ENCODE data around the gene NR2F2.

NR2F2 gene

DNA sequence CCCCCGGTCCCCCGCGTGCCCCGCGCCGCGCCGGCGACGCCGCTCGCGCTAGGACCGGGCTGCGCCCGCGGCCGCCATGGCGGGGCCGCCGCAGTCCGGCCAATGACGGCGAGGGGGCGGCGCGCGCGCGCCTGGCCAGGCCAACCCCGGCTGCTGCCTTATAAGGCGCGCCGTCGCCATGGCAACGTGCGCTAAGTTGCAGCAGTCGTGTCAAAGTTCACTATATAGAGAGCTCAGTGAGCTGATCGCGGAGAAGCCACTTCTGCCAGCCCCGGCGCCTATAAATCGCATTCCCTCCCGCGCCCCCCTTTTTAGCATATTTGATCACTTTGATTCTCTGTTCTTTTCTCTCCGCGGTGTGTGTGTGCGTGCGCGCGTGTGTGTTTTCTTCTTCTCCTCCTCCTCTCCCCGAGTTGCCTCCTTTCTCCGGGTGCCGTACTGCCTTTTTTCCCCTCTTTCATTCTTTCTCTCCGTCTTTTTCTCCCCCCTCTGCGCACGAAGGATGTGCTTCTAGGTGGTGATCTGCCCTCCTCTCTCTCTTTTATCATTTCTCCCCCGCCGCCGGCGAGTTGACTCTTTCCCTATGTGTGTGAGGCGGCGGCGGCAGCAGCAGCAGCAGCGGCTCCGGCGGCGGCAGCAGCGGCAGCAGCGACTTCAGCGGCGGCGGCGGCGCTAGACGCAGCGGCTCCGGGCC, at the start of gene NR2F2:
Gene NR2F2, plus strand, starts transcription at position 251 of the 694 bp plus-strand sequence. CDS start 1,406 bp downstream, outside the sequence.
- Histone ChIP-seq H3K4me3 (ENCODE audit: low read length) (peak within 1 kb of the TSS; percentile 97), H3K36me3 (ENCODE audit: control insufficient read depth, insufficient read depth, low read length, severe bottlenecking) (peaks cover 19% of the 10 kb centered on the region), H3K4me1 (ENCODE audit: control insufficient read depth, insufficient read depth, low read length) (peaks cover 32% of the 10 kb centered on the region), H3K27me3 (replicated peaks; ENCODE audit: control insufficient read depth, insufficient read depth, low read length) (no peaks in the 10 kb centered on the region), H3K9ac (ENCODE audit: low read length) (peak within 1 kb of the TSS; percentile 100), H3K9me3 (ENCODE audit: control insufficient read depth, low read length) (no peaks in the 10 kb centered on the region)
- peak; percentile 100 for DNase-seq (ENCODE audit: low read depth)

DNA sequence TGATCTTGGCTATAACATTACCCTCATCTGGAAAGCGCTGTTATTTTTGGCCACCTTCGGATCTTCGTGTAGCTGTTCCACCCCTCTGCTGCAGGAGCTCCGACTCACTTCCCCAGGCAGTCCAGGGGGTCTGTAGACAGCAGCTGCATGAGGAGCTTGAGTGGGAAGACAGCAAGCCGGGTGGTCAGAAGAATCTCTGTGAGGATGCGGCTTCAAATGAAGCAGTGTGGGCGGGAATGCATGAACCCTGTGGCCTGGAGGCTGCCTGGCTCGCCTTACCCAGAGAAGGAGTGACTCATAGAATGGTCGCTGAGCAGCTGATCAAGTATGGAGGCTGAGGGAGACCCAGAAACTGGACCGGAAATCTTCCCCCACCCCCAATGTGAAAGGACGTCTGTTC, 45.2 kb upstream of the NR2F2 start:
- Histone ChIP-seq H3K4me3 (ENCODE audit: low read length) (no peak overlapping the region), H3K27me3 (replicated peaks; ENCODE audit: control insufficient read depth, insufficient read depth, low read length) (no peaks in the 10 kb centered on the region), H3K9me3 (ENCODE audit: control insufficient read depth, low read length) (no peaks in the 10 kb centered on the region), H3K36me3 (ENCODE audit: control insufficient read depth, insufficient read depth, low read length, severe bottlenecking) (peaks cover 3% of the 10 kb centered on the region), H3K4me1 (ENCODE audit: control insufficient read depth, insufficient read depth, low read length) (peaks cover 8% of the 10 kb centered on the region), H3K9ac (ENCODE audit: low read length) (no peak overlapping the region)
- peak; percentile 77 for DNase-seq (ENCODE audit: low read depth)

GRCh38 chr15:96285729-96286254, 44.7 kb upstream of the NR2F2 start:
- Histone ChIP-seq H3K9me3 (ENCODE audit: control insufficient read depth, low read length) (no peaks in the 10 kb centered on the region), H3K4me3 (ENCODE audit: low read length) (no peak overlapping the region), H3K36me3 (ENCODE audit: control insufficient read depth, insufficient read depth, low read length, severe bottlenecking) (peaks cover 3% of the 10 kb centered on the region), H3K4me1 (ENCODE audit: control insufficient read depth, insufficient read depth, low read length) (peaks cover 8% of the 10 kb centered on the region), H3K9ac (ENCODE audit: low read length) (no peak overlapping the region), H3K27me3 (replicated peaks; ENCODE audit: control insufficient read depth, insufficient read depth, low read length) (no peaks in the 10 kb centered on the region)
- no peak for DNase-seq (ENCODE audit: low read depth)

GRCh38 chr15:96290679-96291078, 39.8 kb upstream of the NR2F2 start:
- Histone ChIP-seq H3K36me3 (ENCODE audit: control insufficient read depth, insufficient read depth, low read length, severe bottlenecking) (peaks cover 3% of the 10 kb centered on the region), H3K27me3 (replicated peaks; ENCODE audit: control insufficient read depth, insufficient read depth, low read length) (no peaks in the 10 kb centered on the region), H3K4me3 (ENCODE audit: low read length) (no peak overlapping the region), H3K4me1 (ENCODE audit: control insufficient read depth, insufficient read depth, low read length) (peaks cover 1% of the 10 kb centered on the region), H3K9me3 (ENCODE audit: control insufficient read depth, low read length) (no peaks in the 10 kb centered on the region), H3K9ac (ENCODE audit: low read length) (no peak overlapping the region)
- DNase-seq (ENCODE audit: low read depth): no peak

DNA sequence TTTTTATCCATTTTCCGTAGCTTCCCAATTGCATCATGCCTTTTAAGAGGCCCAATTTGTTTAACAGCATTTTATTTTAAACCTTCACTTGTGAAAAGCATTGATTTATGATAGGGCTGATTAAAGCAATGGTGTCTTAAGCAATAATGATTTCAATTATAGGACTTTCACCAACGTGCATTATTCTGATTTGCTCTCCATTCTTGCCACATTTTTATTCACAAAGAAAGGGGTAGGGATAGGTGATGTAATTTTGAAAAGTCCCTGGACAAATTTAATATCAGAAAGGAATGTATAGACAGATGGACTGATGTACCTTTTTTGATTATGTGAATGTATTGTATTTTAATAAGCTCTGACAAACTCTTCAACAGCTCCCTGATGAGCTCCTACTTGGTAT, 37.9 kb upstream of the NR2F2 start:
- Histone ChIP-seq H3K9me3 (ENCODE audit: control insufficient read depth, low read length) (peaks cover 1% of the 10 kb centered on the region), H3K27me3 (replicated peaks; ENCODE audit: control insufficient read depth, insufficient read depth, low read length) (no peaks in the 10 kb centered on the region), H3K4me1 (ENCODE audit: control insufficient read depth, insufficient read depth, low read length) (no peaks in the 10 kb centered on the region), H3K9ac (ENCODE audit: low read length) (no peak overlapping the region), H3K36me3 (ENCODE audit: control insufficient read depth, insufficient read depth, low read length, severe bottlenecking) (peaks cover 3% of the 10 kb centered on the region), H3K4me3 (ENCODE audit: low read length) (no peak overlapping the region)
- no peak for DNase-seq (ENCODE audit: low read depth)

- Histone ChIP-seq H3K9ac (ENCODE audit: low read length) (no peak overlapping the region), H3K4me3 (ENCODE audit: low read length) (no peak overlapping the region)
Observed at GRCh38 chr15:96293441-96293840, 37.1 kb upstream of the NR2F2 start.

GRCh38 chr15:96294766-96295165, 35.7 kb upstream of the NR2F2 start:
- Histone ChIP-seq H3K36me3 (ENCODE audit: control insufficient read depth, insufficient read depth, low read length, severe bottlenecking) (no peaks in the 10 kb centered on the region), H3K4me3 (ENCODE audit: low read length) (no peak overlapping the region), H3K27me3 (replicated peaks; ENCODE audit: control insufficient read depth, insufficient read depth, low read length) (no peaks in the 10 kb centered on the region), H3K9me3 (ENCODE audit: control insufficient read depth, low read length) (peaks cover 14% of the 10 kb centered on the region), H3K9ac (ENCODE audit: low read length) (no peak overlapping the region), H3K4me1 (ENCODE audit: control insufficient read depth, insufficient read depth, low read length) (no peaks in the 10 kb centered on the region)
- no peak for DNase-seq (ENCODE audit: low read depth)

More at GRCh38 chr15:96293441-96293840, 37.1 kb upstream of the NR2F2 start:
- Histone ChIP-seq H3K9me3 (ENCODE audit: control insufficient read depth, low read length) (peaks cover 9% of the 10 kb centered on the region), H3K4me1 (ENCODE audit: control insufficient read depth, insufficient read depth, low read length) (no peaks in the 10 kb centered on the region), H3K27me3 (replicated peaks; ENCODE audit: control insufficient read depth, insufficient read depth, low read length) (no peaks in the 10 kb centered on the region), H3K36me3 (ENCODE audit: control insufficient read depth, insufficient read depth, low read length, severe bottlenecking) (no peaks in the 10 kb centered on the region)
- no peak for DNase-seq (ENCODE audit: low read depth)

GRCh38 chr15:96296264-96296663, 34.2 kb upstream of the NR2F2 start:
- H3K36me3 ChIP-seq (ENCODE audit: control insufficient read depth, insufficient read depth, low read length, severe bottlenecking): no peaks in the 10 kb centered on the region
- DNase-seq (ENCODE audit: low read depth): no peak
- no peaks in the 10 kb centered on the region for H3K27me3 ChIP-seq (replicated peaks; ENCODE audit: control insufficient read depth, insufficient read depth, low read length)
- no peak overlapping the region for H3K4me3 ChIP-seq (ENCODE audit: low read length)
- no peak overlapping the region for H3K9ac ChIP-seq (ENCODE audit: low read length)
- H3K4me1 ChIP-seq (ENCODE audit: control insufficient read depth, insufficient read depth, low read length): no peaks in the 10 kb centered on the region
- peaks cover 14% of the 10 kb centered on the region for H3K9me3 ChIP-seq (ENCODE audit: control insufficient read depth, low read length)

DNA sequence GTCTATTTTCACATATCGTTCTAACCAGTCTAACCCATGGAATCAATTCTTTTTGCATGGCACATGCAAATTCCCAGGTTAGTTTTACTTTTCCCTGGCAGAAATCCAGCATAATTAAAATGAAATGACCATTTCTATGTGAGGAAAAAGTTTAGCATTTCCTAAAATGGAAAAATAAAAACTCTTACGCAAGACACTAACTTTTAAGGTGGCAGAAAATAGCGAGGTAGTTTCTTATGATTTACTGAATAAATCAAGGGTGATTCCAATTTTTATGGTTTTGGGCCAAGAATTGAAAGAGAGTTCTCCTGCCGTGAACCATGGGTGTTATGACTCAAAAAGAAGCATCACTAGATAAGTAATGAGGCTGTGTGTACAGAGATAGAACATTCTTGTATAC, 32.7 kb upstream of the NR2F2 start:
- Histone ChIP-seq H3K9ac (ENCODE audit: low read length) (no peak overlapping the region), H3K36me3 (ENCODE audit: control insufficient read depth, insufficient read depth, low read length, severe bottlenecking) (no peaks in the 10 kb centered on the region), H3K27me3 (replicated peaks; ENCODE audit: control insufficient read depth, insufficient read depth, low read length) (no peaks in the 10 kb centered on the region), H3K4me3 (ENCODE audit: low read length) (no peak overlapping the region), H3K4me1 (ENCODE audit: control insufficient read depth, insufficient read depth, low read length) (no peaks in the 10 kb centered on the region), H3K9me3 (ENCODE audit: control insufficient read depth, low read length) (peaks cover 14% of the 10 kb centered on the region)
- DNase-seq (ENCODE audit: low read depth): no peak

DNA sequence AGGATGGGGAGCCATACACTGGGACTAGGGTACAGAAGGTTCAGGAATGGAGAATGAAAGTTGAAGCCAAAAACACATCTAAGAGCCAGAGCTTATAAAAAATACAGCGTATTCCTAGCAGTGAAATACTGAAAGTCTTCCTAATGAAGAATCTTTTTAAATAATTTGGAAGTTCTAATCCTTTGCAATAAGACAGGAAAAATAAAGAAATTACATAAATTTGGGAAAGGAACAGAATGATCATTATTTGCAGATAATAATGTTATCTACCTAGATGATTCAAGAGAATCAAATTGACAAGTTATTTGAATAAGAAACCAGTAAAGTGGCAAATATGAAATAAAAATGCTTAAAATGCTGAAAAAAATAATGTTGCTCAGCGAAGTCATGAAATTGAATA, 32.3 kb upstream of the NR2F2 start:
- no peak for DNase-seq (ENCODE audit: low read depth)

DNA sequence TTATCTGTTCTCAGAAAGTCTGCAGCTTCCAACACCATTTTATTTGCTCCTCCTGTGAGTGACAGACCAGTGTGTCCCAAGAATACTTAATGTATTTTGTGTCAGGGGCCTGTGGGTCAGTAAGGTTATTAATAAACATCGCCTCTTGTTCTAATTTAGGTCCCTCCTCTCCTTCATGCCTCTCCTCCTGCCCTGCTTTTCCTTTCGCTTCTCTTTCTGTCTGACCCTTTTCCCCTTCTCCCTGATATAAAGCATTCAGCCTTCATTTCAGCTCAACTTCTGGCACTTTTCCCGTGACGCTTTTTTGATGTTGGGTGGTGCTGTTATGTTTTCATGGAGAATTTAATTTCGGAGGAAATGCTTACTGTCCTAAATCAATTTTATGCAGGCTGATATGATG, 29.7 kb upstream of the NR2F2 start:
- no peaks in the 10 kb centered on the region for H3K4me1 ChIP-seq (ENCODE audit: control insufficient read depth, insufficient read depth, low read length)
- no peak for DNase-seq (ENCODE audit: low read depth)
- no peak overlapping the region for H3K4me3 ChIP-seq (ENCODE audit: low read length)
- no peaks in the 10 kb centered on the region for H3K27me3 ChIP-seq (replicated peaks; ENCODE audit: control insufficient read depth, insufficient read depth, low read length)
- H3K9me3 ChIP-seq (ENCODE audit: control insufficient read depth, low read length): peaks cover 14% of the 10 kb centered on the region
- no peak overlapping the region for H3K9ac ChIP-seq (ENCODE audit: low read length)
- H3K36me3 ChIP-seq (ENCODE audit: control insufficient read depth, insufficient read depth, low read length, severe bottlenecking): no peaks in the 10 kb centered on the region

More for the DNA sequence above, 32.3 kb upstream of the NR2F2 start:
- no peak overlapping the region for H3K9ac ChIP-seq (ENCODE audit: low read length)
- no peaks in the 10 kb centered on the region for H3K4me1 ChIP-seq (ENCODE audit: control insufficient read depth, insufficient read depth, low read length)
- no peaks in the 10 kb centered on the region for H3K27me3 ChIP-seq (replicated peaks; ENCODE audit: control insufficient read depth, insufficient read depth, low read length)
- H3K36me3 ChIP-seq (ENCODE audit: control insufficient read depth, insufficient read depth, low read length, severe bottlenecking): no peaks in the 10 kb centered on the region
- H3K9me3 ChIP-seq (ENCODE audit: control insufficient read depth, low read length): peaks cover 14% of the 10 kb centered on the region
- no peak overlapping the region for H3K4me3 ChIP-seq (ENCODE audit: low read length)

Measured in adipocyte (in vitro differentiated cells).